ENCODE measurements around the gene TMEM200C.

- TF ChIP-seq POLR2A (IDR thresholded peaks at IDR 0.05; ENCODE audit: low read length) = no peak
- TF ChIP-seq GATA1 (IDR thresholded peaks at IDR 0.05; ENCODE audit: low read depth, low read length) = no peak
Measured at GRCh38 chr18:5872886-5873285, 22.4 kb downstream of the TMEM200C start.
